Osteocyte (in vitro differentiated cells): ENCODE data around the gene HMGN1. TPM values are rescaled to one million over a fixed set of nuclear protein-coding genes. Genes with fewer than 3 reads are reported as not detected.

Experiments used
- DNase-seq: peaks from one replicate; pipeline ENCODE4 v3.0.0; 2021; ENCODE audit warnings: mixed read lengths; ENCODE audit not compliant: unreplicated experiment; ENCODE audit errors: extremely low spot score
- H3K27ac Mint-ChIP-seq: one replicate; pipeline ENCODE4 v1.8.0; 2021; ENCODE audit warnings: mild to moderate bottlenecking, mixed read lengths; ENCODE audit not compliant: unreplicated experiment
- H3K27me3 Mint-ChIP-seq: one replicate; pipeline ENCODE4 v1.8.0; 2021; ENCODE audit warnings: mixed read lengths; ENCODE audit not compliant: unreplicated experiment
- H3K36me3 Mint-ChIP-seq: one replicate; pipeline ENCODE4 v1.8.0; 2021; ENCODE audit warnings: mixed read lengths; ENCODE audit not compliant: unreplicated experiment
- H3K4me1 Mint-ChIP-seq: one replicate; pipeline ENCODE4 v1.8.0; 2021; ENCODE audit warnings: mixed read lengths; ENCODE audit not compliant: unreplicated experiment
- H3K4me3 Mint-ChIP-seq: one replicate; pipeline ENCODE4 v1.8.0; 2021; ENCODE audit warnings: mild to moderate bottlenecking, moderate library complexity, mixed read lengths; ENCODE audit not compliant: unreplicated experiment
- H3K9me3 Mint-ChIP-seq: one replicate; pipeline ENCODE4 v1.8.0; 2021; ENCODE audit warnings: mixed read lengths; ENCODE audit not compliant: unreplicated experiment
- total RNA-seq: library from RNA; stranded (reverse); gene quantifications from 2 replicates; pipeline ENCODE4 v1.2.1, GENCODE V29; 2021
- TF ChIP-seq, protein P1 (sequence below): fragments of 200-600 bp; sonication (generic); IDR thresholded peaks from 2 replicates; pipeline ENCODE4 v1.5.0; 2021; ENCODE audit warnings: antibody characterized with exemption, mild to moderate bottlenecking, moderate library complexity

HMGN1 gene
- total RNA-seq, 1 donor from 2014 or later = 289 TPM

- Mint-ChIP-seq H3K4me1 (peaks cover 18% of the 10 kb centered on the region), H3K9me3 (no peaks in the 10 kb centered on the region), H3K4me3 (no peak overlapping the region), H3K36me3 (peaks cover 42% of the 10 kb centered on the region), H3K27me3 (no peaks in the 10 kb centered on the region), H3K27ac (no peak overlapping the region)
- DNase-seq = no peak
- TF ChIP-seq, protein P1, sequence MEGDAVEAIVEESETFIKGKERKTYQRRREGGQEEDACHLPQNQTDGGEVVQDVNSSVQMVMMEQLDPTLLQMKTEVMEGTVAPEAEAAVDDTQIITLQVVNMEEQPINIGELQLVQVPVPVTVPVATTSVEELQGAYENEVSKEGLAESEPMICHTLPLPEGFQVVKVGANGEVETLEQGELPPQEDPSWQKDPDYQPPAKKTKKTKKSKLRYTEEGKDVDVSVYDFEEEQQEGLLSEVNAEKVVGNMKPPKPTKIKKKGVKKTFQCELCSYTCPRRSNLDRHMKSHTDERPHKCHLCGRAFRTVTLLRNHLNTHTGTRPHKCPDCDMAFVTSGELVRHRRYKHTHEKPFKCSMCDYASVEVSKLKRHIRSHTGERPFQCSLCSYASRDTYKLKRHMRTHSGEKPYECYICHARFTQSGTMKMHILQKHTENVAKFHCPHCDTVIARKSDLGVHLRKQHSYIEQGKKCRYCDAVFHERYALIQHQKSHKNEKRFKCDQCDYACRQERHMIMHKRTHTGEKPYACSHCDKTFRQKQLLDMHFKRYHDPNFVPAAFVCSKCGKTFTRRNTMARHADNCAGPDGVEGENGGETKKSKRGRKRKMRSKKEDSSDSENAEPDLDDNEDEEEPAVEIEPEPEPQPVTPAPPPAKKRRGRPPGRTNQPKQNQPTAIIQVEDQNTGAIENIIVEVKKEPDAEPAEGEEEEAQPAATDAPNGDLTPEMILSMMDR = no peak
These were observed 7.5 kb downstream of the HMGN1 start for GRCh38 chr21:39341249-39341923.

DNA sequence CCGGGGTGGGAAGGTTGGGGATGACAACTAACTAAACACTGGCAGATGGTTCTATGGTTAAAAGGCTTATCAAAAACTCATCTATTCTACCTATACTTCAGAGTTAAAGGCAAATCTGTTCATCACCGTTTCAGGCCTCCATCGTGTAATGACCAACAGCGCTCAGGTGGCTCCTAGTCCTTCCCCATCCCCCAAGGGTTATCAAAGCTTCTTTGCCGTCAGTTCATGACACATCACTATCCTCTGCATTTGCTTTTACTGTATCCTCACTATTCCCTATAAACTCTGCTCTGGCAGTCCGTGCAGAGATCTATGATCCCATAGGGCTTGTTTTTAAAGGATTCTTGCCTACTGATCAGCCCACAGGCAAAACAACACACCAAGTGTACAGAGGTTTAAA, 8.2 kb downstream of the HMGN1 start:
- Mint-ChIP-seq H3K4me3 (no peak overlapping the region), H3K4me1 (peaks cover 11% of the 10 kb centered on the region), H3K27me3 (no peaks in the 10 kb centered on the region), H3K36me3 (peaks cover 35% of the 10 kb centered on the region), H3K27ac (no peak overlapping the region), H3K9me3 (no peaks in the 10 kb centered on the region)
- DNase-seq = no peak
- TF ChIP-seq, protein P1 = no peak

GRCh38 chr21:39339231-39339630, 9.7 kb downstream of the HMGN1 start:
- Mint-ChIP-seq H3K27ac (no peak overlapping the region), H3K4me3 (no peak overlapping the region), H3K36me3 (peaks cover 25% of the 10 kb centered on the region), H3K27me3 (no peaks in the 10 kb centered on the region), H3K9me3 (no peaks in the 10 kb centered on the region), H3K4me1 (no peaks in the 10 kb centered on the region)
- DNase-seq = no peak
- TF ChIP-seq, protein P1 = no peak

- Mint-ChIP-seq H3K4me1 (peaks cover 3% of the 10 kb centered on the region), H3K36me3 (peaks cover 3% of the 10 kb centered on the region), H3K27me3 (no peaks in the 10 kb centered on the region), H3K27ac (no peak overlapping the region), H3K9me3 (no peaks in the 10 kb centered on the region), H3K4me3 (no peak overlapping the region)
- TF ChIP-seq, protein P1 = no peak
- DNase-seq = peak; percentile 60
These were observed 12.4 kb downstream of the HMGN1 start for GRCh38 chr21:39336457-39337008.

DNA sequence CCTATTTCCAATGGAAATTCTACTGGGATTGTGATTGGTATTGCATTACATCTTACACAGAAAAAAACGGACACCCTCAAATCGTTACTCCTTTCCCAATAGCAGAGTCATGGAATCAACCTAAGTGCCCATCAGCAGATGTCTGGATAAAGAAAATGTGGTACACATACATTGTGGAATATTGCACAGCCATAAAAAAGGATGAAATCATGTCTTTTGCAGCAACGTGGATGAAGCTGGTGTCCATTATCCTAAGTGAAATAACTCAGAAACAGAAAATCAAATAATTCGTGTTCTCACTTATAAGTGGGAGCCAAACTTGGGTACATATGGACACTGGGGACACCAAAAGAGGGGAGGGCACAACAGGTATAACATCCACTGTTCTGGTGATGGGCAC, 14.3 kb downstream of the HMGN1 start:
- Mint-ChIP-seq H3K9me3 (no peaks in the 10 kb centered on the region), H3K27me3 (no peaks in the 10 kb centered on the region), H3K4me3 (no peak overlapping the region), H3K4me1 (peaks cover 3% of the 10 kb centered on the region), H3K27ac (no peak overlapping the region), H3K36me3 (no peaks in the 10 kb centered on the region)
- TF ChIP-seq, protein P1 = no peak
- DNase-seq = no peak
